Measurements from ENCODE around the gene BLOC1S6. TPM values are rescaled to one million over a fixed set of nuclear protein-coding genes. Genes with fewer than 3 reads are reported as not detected.

BLOC1S6 gene
- total RNA-seq, 2 donors from 2014 or later, result 43.3 to 46.8 TPM

DNA sequence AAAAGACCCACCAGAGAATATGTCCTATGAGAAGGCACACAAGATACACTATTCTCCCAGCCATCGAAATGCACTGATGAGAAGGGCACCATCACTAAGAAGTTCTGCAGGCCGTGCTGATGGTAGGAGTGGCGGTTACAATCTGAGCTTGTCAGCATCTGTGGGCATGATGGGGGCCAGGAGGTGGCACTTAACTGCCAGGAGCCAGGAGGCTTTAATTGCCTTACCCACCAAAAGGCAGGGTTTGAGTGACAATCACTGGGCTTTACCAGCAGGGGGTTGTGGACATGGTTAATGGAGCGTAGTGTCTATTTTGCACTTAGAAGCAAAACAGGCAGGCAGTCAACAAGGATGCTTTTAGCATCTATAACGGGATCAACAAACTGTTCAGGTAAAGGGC lies 31.6 kb downstream of the BLOC1S6 start:
- Histone ChIP-seq H3K4me3 (ENCODE audit: low read length) (no peak overlapping the region), H3K9me3 (ENCODE audit: control insufficient read depth, low read length) (no peaks in the 10 kb centered on the region), H3K36me3 (ENCODE audit: control insufficient read depth, insufficient read depth, low read length) (no peaks in the 10 kb centered on the region), H3K4me1 (ENCODE audit: control insufficient read depth, insufficient read depth, low read length) (no peaks in the 10 kb centered on the region), H3K27me3 (ENCODE audit: control insufficient read depth, insufficient read depth, low read length, poor library complexity, severe bottlenecking) (peaks cover 69% of the 10 kb centered on the region), H3K27ac (ENCODE audit: low read depth, low read length) (no peak overlapping the region), H3K9ac (ENCODE audit: extremely low read depth, low read length, poor library complexity, severe bottlenecking) (no peak overlapping the region)
- Mint-ChIP-seq H3K4me1 (no peaks in the 10 kb centered on the region), H3K9me3 (peaks cover 7% of the 10 kb centered on the region), H3K27ac (no peak overlapping the region), H3K36me3 (ENCODE audit: low read depth) (no peaks in the 10 kb centered on the region), H3K4me3 (no peak overlapping the region), H3K27me3 (ENCODE audit: insufficient read depth) (peaks cover 76% of the 10 kb centered on the region)
- DNase-seq, result no peak
- WGBS, 2 experiments (ENCODE audit: insufficient coverage in 1 of 2, insufficient read length in 1 of 2), result 92 to 95% methylated on average over 2 to 5 of the region's 5 CpGs
- TF ChIP-seq, protein P1, sequence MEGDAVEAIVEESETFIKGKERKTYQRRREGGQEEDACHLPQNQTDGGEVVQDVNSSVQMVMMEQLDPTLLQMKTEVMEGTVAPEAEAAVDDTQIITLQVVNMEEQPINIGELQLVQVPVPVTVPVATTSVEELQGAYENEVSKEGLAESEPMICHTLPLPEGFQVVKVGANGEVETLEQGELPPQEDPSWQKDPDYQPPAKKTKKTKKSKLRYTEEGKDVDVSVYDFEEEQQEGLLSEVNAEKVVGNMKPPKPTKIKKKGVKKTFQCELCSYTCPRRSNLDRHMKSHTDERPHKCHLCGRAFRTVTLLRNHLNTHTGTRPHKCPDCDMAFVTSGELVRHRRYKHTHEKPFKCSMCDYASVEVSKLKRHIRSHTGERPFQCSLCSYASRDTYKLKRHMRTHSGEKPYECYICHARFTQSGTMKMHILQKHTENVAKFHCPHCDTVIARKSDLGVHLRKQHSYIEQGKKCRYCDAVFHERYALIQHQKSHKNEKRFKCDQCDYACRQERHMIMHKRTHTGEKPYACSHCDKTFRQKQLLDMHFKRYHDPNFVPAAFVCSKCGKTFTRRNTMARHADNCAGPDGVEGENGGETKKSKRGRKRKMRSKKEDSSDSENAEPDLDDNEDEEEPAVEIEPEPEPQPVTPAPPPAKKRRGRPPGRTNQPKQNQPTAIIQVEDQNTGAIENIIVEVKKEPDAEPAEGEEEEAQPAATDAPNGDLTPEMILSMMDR (conservative IDR thresholded peaks at IDR 0.05), result no peak

DNA sequence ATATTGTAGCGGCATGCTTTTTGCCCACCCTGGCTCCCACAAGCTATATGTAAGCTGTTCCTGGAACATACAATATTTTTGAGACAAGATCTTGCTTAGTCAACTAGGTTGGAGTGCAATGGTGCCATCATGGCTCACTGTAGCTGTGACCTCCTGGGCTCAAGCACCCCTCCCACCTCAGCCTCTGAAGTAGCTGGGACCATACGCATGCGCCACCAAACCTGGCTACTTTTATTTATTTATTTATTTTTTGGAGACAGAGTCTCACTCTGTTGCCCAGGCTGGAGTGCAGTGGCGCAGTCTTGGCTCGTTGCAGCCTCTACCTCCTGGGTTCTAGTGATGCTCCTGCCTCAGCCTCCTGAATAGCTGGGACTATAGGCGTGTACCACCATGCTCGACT lies 41.0 kb downstream of the BLOC1S6 start:
- no peak overlapping the region for H3K4me3 ChIP-seq (ENCODE audit: low read length)
- Mint-ChIP-seq H3K4me1 (no peaks in the 10 kb centered on the region), H3K9me3 (peaks cover 45% of the 10 kb centered on the region), H3K4me3 (no peak overlapping the region), H3K27ac (no peak overlapping the region), H3K27me3 (ENCODE audit: insufficient read depth) (peaks cover 75% of the 10 kb centered on the region), H3K36me3 (ENCODE audit: low read depth) (no peaks in the 10 kb centered on the region)
- no peaks in the 10 kb centered on the region for H3K36me3 ChIP-seq (ENCODE audit: control insufficient read depth, insufficient read depth, low read length)
- TF ChIP-seq, protein P1 (conservative IDR thresholded peaks at IDR 0.05), result no peak
- peaks cover 28% of the 10 kb centered on the region for H3K9me3 ChIP-seq (ENCODE audit: control insufficient read depth, low read length)
- WGBS, 2 experiments (ENCODE audit: insufficient coverage in 1 of 2, insufficient read length in 1 of 2), result 84 to 87% methylated on average over 4 to 5 of the region's 7 CpGs
- H3K27me3 ChIP-seq (ENCODE audit: control insufficient read depth, insufficient read depth, low read length, poor library complexity, severe bottlenecking), result peaks cover 30% of the 10 kb centered on the region
- no peak overlapping the region for H3K27ac ChIP-seq (ENCODE audit: low read depth, low read length)
- H3K4me1 ChIP-seq (ENCODE audit: control insufficient read depth, insufficient read depth, low read length), result no peaks in the 10 kb centered on the region
- no peak overlapping the region for H3K9ac ChIP-seq (ENCODE audit: extremely low read depth, low read length, poor library complexity, severe bottlenecking)
- DNase-seq, result no peak

DNA sequence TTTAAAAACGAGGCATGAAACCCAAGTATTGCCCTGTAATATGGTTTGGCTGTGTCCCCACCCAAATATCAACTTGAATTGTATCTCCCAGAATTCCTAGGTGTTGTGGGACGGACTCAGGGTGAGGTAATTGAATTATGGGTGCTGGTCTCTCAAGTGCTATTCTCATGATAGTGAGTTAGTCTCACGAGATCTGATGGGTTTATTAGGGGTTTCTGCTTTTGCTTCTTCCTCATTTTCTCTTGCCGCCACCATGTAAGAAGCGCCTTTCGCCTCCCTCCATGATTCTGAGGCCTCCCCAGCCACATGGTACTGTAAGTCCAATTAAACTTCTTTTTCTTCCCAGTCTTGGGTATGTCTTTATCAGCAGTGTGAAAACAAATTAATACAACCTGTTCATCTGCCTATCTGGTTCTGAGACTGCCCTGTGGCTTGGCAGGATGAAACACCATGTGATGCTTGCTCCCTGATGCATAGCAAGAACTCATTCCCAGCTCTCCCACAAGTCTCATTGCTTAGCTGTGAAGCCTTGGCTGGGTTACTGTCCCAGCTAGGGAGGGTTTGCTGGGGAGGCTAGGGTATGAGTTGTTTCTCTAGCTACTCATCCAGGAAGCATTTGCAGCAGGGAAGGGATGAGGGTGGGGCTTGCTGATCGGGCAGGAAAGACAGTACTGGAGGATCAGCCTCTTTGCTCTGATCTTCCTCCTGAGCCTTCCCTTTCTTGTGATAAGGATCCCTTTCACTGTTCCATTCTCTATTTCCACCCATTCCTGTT lies 43.9 kb downstream of the BLOC1S6 start:
- no peaks in the 10 kb centered on the region for H3K36me3 Mint-ChIP-seq (ENCODE audit: low read depth)
- H3K4me1 Mint-ChIP-seq, result peaks cover 4% of the 10 kb centered on the region
- Histone ChIP-seq H3K4me1 (ENCODE audit: control insufficient read depth, insufficient read depth, low read length) (no peaks in the 10 kb centered on the region), H3K27ac (ENCODE audit: low read depth, low read length) (no peak overlapping the region), H3K27me3 (ENCODE audit: control insufficient read depth, insufficient read depth, low read length, poor library complexity, severe bottlenecking) (peaks cover 60% of the 10 kb centered on the region), H3K4me3 (ENCODE audit: low read length) (no peak overlapping the region), H3K9me3 (ENCODE audit: control insufficient read depth, low read length) (peaks cover 20% of the 10 kb centered on the region), H3K36me3 (ENCODE audit: control insufficient read depth, insufficient read depth, low read length) (no peaks in the 10 kb centered on the region), H3K9ac (ENCODE audit: extremely low read depth, low read length, poor library complexity, severe bottlenecking) (no peak overlapping the region)
- peaks cover 18% of the 10 kb centered on the region for H3K9me3 Mint-ChIP-seq
- peaks cover 82% of the 10 kb centered on the region for H3K27me3 Mint-ChIP-seq (ENCODE audit: insufficient read depth)
- H3K4me3 Mint-ChIP-seq, result no peak overlapping the region
- H3K27ac Mint-ChIP-seq, result no peak overlapping the region
- TF ChIP-seq, protein P1 (conservative IDR thresholded peaks at IDR 0.05), result no peak
- no peak for DNase-seq
- WGBS, 2 experiments (ENCODE audit: insufficient coverage in 1 of 2, insufficient read length in 1 of 2), result 82 to 85% methylated on average over 5 to 7 of the region's 7 CpGs
